ENCODE measurements around the gene KMT2C.
A peak's percentile ranks its signal among the peaks of the same experiment; 100 is the strongest.

KMT2C gene

GRCh38 chr7:152152267-152152666, 283.5 kb downstream of the KMT2C start:
- H3K27ac ChIP-seq = no peak overlapping the region
- TF ChIP-seq CTCF (conservative IDR thresholded peaks at IDR 0.05) = no peak
- TF ChIP-seq ZFX (IDR thresholded peaks at IDR 0.05) = no peak

- no peak for TF ChIP-seq ZFX (IDR thresholded peaks at IDR 0.05)
- no peak for TF ChIP-seq CTCF (conservative IDR thresholded peaks at IDR 0.05)
- H3K27ac ChIP-seq = no peak overlapping the region
Measured at GRCh38 chr7:152149363-152149762, 286.4 kb downstream of the KMT2C start.

GRCh38 chr7:152148706-152149105, 287.1 kb downstream of the KMT2C start:
- H3K27ac ChIP-seq = no peak overlapping the region
- TF ChIP-seq CTCF (conservative IDR thresholded peaks at IDR 0.05) = no peak

GRCh38 chr7:152145853-152146466, 289.8 kb downstream of the KMT2C start:
- TF ChIP-seq ZFX (IDR thresholded peaks at IDR 0.05) (no peak), CTCF (conservative IDR thresholded peaks at IDR 0.05) (peak; percentile 93)
- H3K27ac ChIP-seq = no peak overlapping the region

GRCh38 chr7:152144557-152145245, 291.1 kb downstream of the KMT2C start:
- TF ChIP-seq ZFX (IDR thresholded peaks at IDR 0.05) (no peak), CTCF (conservative IDR thresholded peaks at IDR 0.05) (no peak)
- no peak overlapping the region; the same call in 1 of the 2 replicates for H3K27ac ChIP-seq

GRCh38 chr7:152142976-152143595, 292.7 kb downstream of the KMT2C start:
- TF ChIP-seq ZFX (IDR thresholded peaks at IDR 0.05) (no peak), CTCF (conservative IDR thresholded peaks at IDR 0.05) (no peak)

GRCh38 chr7:152140560-152140959, 295.2 kb downstream of the KMT2C start:
- TF ChIP-seq CTCF (conservative IDR thresholded peaks at IDR 0.05) (no peak), ZFX (IDR thresholded peaks at IDR 0.05) (no peak)
- H3K27ac ChIP-seq = no peak overlapping the region

More at GRCh38 chr7:152142976-152143595, 292.7 kb downstream of the KMT2C start:
- H3K27ac ChIP-seq = no peak overlapping the region
